Ureter (tissue), 1 donor: ENCODE results near the gene PPIF. TPM values are rescaled to one million over a fixed set of nuclear protein-coding genes. Genes with fewer than 3 reads are reported as not detected.

Source experiments
- DNase-seq: peaks from one replicate; pipeline ENCODE4 v3.0.0-alpha.2; 2020; ENCODE audit warnings: low spot score
- total RNA-seq: library from RNA; stranded (reverse); gene quantifications from one replicate; pipeline ENCODE4 v1.2.4, GENCODE V29; 2023
- donor health status: DM: yes; HTN: yes; CAD: no.

PPIF gene
- 108 TPM for total RNA-seq

- DNase-seq, result peak; percentile 95
These were observed at the start of gene PPIF for GRCh38 chr10:79347226-79347893. Gene PPIF, plus strand, starts transcription at chr10:79347469. Its CDS starts 80 bp downstream, at chr10:79347549.

GRCh38 chr10:79298403-79299244 lies 48.6 kb upstream of the PPIF start:
- DNase-seq, result no peak

GRCh38 chr10:79299397-79300241 lies 47.6 kb upstream of the PPIF start:
- no peak for DNase-seq

GRCh38 chr10:79300711-79301110 lies 46.6 kb upstream of the PPIF start:
- DNase-seq, result no peak

GRCh38 chr10:79301754-79302530 lies 45.3 kb upstream of the PPIF start:
- no peak for DNase-seq

- DNase-seq, result no peak
These were observed 43.4 kb upstream of the PPIF start for GRCh38 chr10:79303631-79304478.

GRCh38 chr10:79304479-79305087 lies 42.7 kb upstream of the PPIF start:
- DNase-seq, result peak; percentile 79

GRCh38 chr10:79305515-79305914 lies 41.8 kb upstream of the PPIF start:
- no peak for DNase-seq

GRCh38 chr10:79305988-79306387 lies 41.3 kb upstream of the PPIF start:
- no peak for DNase-seq

GRCh38 chr10:79306644-79307220 lies 40.5 kb upstream of the PPIF start:
- DNase-seq, result no peak

- no peak for DNase-seq
These were observed 39.3 kb upstream of the PPIF start for GRCh38 chr10:79308016-79308415.

GRCh38 chr10:79308969-79309665 lies 38.2 kb upstream of the PPIF start:
- DNase-seq, result no peak

GRCh38 chr10:79310200-79310865 lies 36.9 kb upstream of the PPIF start:
- DNase-seq, result no peak

- no peak for DNase-seq
These were observed 36.2 kb upstream of the PPIF start for GRCh38 chr10:79310911-79311573.

GRCh38 chr10:79311581-79312407 lies 35.5 kb upstream of the PPIF start:
- no peak for DNase-seq

- no peak for DNase-seq
These were observed 34.6 kb upstream of the PPIF start for GRCh38 chr10:79312601-79313187.

- DNase-seq, result no peak
These were observed 33.9 kb upstream of the PPIF start for GRCh38 chr10:79313320-79313719.
